CD4-positive, alpha-beta T cell treated with Interleukin-10 for 1 hour (primary cell): ENCODE measurements around the gene NDUFB2.
A peak's percentile ranks its signal among the peaks of the same experiment; 100 is the strongest.
"Not testable (repeated sequence)": the region's sequence is repeated elsewhere in the genome, so short reads cannot be mapped to it uniquely, and the experiment has no call there.

ENCODE experiments used
- DNase-seq: peaks from one replicate; pipeline ENCODE4 v3.0.0-alpha.2; 2020

NDUFB2 gene

DNA sequence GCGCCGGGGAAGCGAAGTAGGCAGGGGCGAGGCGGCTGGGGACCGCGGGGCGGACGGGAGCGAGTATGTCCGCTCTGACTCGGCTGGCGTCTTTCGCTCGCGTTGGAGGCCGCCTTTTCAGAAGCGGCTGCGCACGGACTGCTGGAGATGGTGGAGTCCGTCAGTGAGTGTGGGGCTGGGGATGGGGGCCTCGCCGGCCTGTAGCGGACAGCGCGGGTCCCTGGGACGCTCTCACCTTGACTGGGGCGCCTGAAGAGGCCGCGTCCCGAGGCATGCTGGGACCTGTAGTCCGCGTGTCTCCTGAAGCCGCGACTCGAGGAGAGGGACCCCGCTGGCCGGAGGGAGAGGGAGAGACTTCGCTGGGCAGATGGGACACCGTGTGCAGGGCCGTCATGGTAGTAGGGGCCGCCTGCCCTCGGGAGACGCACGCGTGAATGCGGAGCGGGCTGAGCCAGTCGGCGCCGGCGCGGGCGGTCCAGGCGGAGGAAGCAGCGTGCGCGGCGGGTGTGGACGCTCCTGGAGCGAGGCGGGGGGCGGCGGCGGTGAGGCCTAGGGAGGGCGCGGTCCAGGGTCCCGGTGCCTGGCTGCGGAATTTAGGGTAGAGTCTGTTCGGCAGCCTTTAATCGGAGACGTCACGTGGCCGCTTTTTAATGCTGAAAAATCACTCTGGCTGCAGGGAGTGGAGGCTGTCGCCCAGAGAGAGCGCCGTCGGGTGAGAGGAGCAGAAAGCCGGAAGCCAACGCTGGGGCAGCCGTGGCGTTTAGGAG is at the start of gene NDUFB2:
TSS of gene NDUFB2 (plus strand) at position 29 of the 767 bp plus-strand sequence. CDS start at position 66, 37 bp downstream.
- DNase-seq, result peak; percentile 70

GRCh38 chr7:140646931-140647647 is 49.4 kb upstream of the NDUFB2 start:
- peak; percentile 45 for DNase-seq

GRCh38 chr7:140649556-140650205 is 46.8 kb upstream of the NDUFB2 start:
- DNase-seq, result no peak

DNA sequence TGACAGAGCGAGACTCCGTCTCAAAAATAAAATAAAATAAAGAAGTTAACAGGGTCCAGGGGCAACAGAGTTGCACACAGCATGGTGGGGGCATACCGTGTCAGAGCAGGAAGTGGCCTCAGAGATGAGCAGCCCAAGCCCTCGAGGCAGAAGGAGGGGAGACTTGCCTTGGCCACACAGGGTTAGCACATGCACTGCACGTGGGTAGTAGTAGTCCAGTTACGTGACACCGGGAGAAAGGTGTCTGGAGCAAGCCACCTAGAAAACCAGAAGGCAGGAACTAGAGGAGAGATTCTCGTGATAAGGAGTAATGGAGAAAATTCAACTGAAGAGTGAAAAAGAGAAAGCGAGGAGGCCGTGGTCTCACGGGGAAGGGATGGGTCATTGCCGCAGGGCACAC is 46.1 kb upstream of the NDUFB2 start:
- DNase-seq, result no peak

DNA sequence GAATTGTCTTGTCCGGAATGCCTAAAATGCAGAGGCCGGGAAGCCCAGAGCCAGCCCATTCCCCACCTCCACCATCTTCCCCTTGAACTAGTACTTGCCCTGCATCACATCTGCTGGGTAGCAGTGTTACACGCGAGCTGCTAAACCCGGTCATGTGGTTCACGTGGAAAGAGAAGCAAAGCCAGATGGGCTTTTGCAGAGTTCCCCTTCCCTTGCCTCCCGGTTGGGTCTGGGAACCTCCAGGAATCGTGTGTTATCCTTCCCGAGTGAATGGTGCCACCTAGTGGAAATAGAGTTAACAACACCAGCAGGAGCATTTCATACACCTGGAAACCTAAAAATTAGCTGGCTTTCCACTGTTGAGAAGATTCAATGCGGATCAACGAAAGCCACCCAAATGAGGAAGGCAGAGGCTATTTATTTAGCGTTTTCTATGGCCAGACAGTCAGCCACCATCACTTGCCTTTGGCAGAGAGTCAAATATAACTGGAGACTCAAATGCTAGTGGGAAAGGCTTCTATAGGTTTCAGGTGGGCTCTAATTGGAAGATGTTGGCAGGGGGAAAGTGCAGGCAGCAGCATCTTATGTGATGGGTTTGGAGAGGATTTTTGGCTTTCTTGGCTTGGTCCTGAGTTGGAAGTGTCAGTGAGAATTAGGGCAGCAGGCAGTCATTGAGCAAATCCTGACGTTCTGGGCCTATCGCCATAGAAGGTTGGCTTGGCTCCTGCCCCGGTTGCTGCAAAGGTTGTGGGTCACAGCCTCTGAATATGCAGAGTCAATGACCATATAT is 43.0 kb upstream of the NDUFB2 start:
- DNase-seq, result peak; percentile 55

- DNase-seq, result no peak
These were observed 42.5 kb upstream of the NDUFB2 start for GRCh38 chr7:140654109-140654387.

DNA sequence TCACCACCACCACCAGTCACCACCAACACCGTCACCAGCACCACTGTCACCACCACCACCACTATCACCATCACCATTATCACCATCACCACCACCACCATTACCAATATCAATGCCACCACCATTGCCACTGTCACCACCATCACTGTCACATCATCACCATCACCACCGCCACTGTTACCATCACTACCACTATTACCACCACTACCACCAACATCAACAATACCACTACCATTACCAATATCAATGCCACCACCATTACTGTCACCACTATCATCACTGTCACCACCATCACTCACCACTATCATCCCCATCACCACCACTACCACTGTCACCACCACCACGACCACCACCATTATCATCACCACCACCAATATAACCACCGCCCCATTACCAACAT is 41.8 kb upstream of the NDUFB2 start:
- no peak for DNase-seq

DNA sequence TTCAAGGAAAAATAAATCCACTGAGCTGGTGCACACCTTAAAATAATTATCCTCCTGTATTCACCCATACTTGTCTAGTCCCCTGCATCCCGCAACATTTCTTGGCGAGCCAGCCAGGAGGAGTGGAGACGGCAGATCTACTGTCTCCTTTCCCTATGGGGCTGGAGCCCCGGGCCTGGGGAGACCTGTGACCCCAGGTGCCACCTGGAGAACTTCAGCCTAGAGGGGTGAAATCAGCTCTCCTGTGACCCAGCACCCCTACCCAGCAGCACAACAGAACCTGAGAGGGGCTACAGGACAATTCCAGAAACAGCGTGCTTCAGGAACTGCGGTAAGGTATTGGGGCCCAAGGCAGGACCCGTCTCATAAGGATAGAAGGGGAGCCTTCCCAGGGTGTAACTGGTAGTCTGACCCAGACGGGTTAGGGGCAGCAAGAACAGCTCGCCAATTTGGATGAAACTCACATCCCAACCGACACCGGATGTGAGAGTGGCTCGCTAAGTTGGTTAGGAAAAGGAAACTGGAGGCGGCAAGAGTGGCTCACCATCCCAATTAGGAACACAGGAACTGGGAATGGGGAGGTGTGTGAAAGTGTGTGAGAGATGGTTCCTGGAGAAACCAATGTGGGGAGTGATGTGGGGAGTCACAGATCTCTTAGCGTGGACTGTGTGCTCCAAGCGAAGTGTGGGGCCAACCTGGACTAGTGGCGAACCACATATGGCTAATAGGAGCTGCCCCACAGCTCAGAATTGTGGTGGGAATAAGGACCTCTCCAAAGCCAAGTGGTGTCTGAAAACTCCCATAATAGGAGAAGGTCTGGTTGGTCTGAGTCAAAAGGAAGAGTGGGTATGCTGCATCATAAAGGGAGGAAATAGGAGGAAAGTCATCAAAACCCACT is 40.7 kb upstream of the NDUFB2 start:
- DNase-seq, result no peak

DNA sequence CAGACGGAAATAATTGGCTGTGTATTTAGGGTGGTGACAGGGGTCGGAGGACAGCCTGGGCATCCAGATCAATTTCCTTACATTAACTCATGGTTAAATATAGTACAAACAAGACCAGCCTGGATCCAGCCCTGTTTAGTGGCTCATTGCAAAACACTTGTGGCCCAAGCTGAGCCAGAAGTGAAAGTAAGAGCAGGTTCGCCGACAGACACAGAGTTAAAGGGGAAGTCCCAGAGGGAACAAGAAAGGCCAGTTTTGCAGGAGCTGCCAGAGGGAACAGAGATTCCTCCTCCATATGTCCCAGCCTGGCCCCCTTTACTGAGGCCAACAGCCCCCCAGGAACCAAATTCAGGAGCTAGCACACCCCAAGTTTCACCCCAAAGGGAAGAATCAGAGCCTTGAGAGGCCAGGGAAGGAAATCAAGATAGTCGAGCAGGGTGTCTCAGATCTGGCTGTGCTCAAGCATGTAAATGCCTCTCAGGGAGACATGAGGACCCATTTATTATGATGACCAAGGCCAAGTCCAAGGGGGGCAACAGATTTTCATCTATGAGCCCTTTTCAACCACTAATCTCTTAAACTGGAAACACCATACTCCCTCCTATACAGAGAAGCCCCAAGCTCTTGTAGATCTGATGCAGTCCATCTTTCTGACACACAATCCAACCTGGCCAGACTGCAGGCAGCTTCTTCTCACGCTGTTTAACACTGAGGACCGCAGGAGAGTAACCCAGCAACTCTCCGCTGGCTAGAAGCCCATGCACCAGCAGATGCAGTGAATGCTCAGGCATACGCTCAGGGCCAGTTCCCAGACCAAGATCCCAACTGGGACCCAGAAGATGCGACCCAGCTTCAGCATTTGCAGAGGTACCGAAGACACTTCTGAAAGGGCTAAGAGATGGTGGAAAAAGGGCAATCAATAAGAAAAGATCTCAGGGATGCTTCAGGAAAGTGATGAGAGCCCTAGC is 39.7 kb upstream of the NDUFB2 start:
- DNase-seq, result peak; percentile 39

- DNase-seq, result no peak
These were observed 38.6 kb upstream of the NDUFB2 start for GRCh38 chr7:140657891-140658290.

- no peak for DNase-seq
These were observed 36.7 kb upstream of the NDUFB2 start for GRCh38 chr7:140659856-140660255.

- DNase-seq, result no peak
These were observed 35.4 kb upstream of the NDUFB2 start for GRCh38 chr7:140661124-140661523.

GRCh38 chr7:140662938-140663337 is 33.6 kb upstream of the NDUFB2 start:
- DNase-seq, result not testable (repeated sequence)

DNA sequence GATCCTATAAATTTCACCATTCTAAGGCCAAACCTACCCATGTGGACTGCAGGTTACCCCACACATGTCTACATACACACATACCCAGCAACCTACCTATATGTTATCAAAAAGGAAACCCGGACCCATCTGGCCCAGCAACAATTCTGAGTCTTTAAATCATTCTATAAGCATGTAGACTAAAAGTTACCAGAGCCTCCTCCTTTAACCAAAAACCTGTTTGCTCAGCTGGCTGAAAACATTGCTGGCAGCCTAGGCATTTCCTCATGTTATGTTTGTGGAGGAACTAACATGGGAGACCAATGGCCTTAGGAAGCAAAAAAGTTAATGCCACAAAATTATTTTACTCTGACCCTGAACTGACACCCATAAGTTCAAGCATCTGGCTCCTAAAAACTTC is 29.0 kb upstream of the NDUFB2 start:
- DNase-seq, result no peak

- no peak for DNase-seq
These were observed 27.9 kb upstream of the NDUFB2 start for GRCh38 chr7:140668641-140669040.

- no peak for DNase-seq
These were observed 27.2 kb upstream of the NDUFB2 start for GRCh38 chr7:140669352-140669751.

DNA sequence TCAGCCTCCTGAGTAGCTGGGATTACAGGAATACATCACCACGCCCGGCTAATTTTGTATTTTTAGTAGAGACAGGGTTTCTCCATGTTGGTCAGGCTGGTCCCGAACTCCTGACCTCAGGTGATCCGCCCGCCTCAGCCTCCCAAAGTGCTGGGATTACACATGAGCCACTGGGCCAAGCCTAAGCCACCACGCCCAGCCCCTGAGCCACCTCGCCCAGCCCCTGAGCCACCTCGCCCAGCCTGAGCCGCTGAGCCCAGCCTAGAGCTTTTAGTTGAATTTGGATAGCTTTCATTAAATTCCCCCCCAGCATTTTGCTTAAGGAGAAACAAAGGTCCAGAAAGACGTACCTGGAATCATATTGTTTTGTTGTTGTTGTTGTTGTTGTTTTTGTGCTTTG is 26.6 kb upstream of the NDUFB2 start:
- not testable (repeated sequence) for DNase-seq

GRCh38 chr7:140670343-140670935 is 26.1 kb upstream of the NDUFB2 start:
- no peak for DNase-seq

- DNase-seq, result no peak
These were observed 24.5 kb upstream of the NDUFB2 start for GRCh38 chr7:140671966-140672365.

- DNase-seq, result peak; percentile 70
These were observed 24.0 kb upstream of the NDUFB2 start, which contains the start of gene ADCK2 for GRCh38 chr7:140672382-140673062. Gene ADCK2 (plus strand): TSS chr7:140672945. CDS start chr7:140673331, 386 bp downstream.
